GM10266 (cell line): ENCODE measurements around the gene KCNE4.

Source experiments
- DNase-seq: peaks from one replicate; pipeline ENCODE4 v3.0.0; 2012; ENCODE audit errors: extremely low spot score
- TF ChIP-seq, protein P1 (sequence below): IDR thresholded peaks from 2 replicates; pipeline ENCODE4 v1.5.1; 2012; ENCODE audit warnings: mild to moderate bottlenecking, low read depth; ENCODE audit not compliant: control insufficient read depth, insufficient read depth; ENCODE audit errors: missing control alignments

The KCNE4 gene

DNA sequence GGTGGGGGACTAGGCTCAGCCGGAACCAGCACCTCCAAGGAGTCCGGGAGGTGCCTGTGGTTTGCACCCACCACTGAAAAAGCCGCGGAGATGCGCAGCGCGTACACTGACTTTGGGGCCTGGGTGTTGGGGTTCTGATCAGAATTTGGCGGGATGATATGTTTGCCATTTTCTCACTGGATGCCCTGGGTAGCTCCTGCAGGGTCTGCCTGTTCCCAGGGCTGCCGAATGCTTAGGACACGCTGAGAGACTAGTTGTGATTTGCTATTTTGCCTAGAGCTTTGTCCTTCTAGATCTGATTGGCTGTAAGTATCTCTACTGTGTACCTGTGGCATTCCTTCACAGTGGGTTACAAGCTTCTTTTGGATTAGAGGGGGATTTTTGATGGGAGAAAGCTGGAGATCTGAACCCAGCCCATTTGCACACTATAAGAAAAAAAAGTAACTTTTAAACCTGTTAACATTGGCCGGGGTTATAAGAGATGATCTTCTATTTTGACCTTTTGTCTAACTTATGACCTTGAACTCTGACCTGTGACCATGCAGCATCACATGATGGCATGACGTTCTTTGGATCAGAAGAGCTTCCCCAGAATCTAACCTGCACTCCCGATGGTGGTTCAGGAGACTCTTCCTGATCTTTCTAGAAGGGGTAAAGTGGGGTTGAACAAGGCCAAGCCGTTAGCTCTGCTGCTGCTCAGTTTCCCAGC is 1.6 kb downstream of the KCNE4 start:
- DNase-seq = no peak
- TF ChIP-seq, protein P1, sequence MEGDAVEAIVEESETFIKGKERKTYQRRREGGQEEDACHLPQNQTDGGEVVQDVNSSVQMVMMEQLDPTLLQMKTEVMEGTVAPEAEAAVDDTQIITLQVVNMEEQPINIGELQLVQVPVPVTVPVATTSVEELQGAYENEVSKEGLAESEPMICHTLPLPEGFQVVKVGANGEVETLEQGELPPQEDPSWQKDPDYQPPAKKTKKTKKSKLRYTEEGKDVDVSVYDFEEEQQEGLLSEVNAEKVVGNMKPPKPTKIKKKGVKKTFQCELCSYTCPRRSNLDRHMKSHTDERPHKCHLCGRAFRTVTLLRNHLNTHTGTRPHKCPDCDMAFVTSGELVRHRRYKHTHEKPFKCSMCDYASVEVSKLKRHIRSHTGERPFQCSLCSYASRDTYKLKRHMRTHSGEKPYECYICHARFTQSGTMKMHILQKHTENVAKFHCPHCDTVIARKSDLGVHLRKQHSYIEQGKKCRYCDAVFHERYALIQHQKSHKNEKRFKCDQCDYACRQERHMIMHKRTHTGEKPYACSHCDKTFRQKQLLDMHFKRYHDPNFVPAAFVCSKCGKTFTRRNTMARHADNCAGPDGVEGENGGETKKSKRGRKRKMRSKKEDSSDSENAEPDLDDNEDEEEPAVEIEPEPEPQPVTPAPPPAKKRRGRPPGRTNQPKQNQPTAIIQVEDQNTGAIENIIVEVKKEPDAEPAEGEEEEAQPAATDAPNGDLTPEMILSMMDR = no peak

DNA sequence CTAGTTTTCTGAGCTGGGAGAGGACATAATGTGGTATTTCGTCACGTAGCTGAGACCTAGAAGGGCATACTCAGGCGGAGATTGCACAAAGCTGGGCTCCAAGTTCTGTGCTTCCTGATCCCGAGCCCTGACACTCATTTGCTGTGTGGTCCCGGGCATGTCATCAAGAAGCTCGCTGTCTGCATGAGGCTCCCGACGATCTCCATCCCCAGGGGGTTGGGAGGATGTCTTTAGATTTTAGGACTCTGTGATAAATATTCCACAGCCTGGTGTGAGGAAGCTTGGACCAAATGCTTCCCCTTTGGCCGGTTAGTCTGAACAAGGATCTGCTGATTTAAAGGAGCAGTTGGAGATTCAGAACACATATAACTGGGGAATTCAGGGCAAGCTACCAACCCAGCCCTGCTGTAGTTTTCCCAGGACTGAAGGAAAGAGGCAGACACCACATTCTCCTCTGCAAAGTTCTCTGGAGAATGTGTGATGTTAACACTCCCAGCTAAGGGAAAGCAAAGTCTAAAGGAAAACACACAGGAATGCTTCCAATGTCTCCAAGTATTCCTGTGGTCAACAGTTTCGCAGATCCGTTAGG is 2.3 kb downstream of the KCNE4 start:
- no peak for DNase-seq
- TF ChIP-seq, protein P1 = no peak

DNA sequence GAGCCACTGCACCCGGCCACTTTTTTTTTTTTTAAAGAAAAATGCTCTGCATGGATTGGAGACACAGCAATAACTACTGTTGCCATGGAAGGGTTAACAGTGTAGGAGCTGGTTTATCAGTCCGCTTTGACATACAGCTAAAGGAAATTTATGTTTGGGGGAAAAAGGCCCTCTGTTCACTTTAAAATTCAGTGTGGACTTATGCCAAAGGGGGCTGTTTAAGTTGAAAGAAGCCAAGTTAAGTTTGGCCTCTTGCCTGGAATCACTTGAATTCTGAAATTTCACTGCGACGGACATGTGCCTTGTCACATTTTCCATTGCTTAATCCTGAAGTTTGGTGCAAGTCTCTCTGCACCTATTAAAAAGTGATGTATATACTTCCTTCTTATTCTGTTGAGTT is 3.1 kb downstream of the KCNE4 start:
- TF ChIP-seq, protein P1 = no peak
- DNase-seq = no peak

DNA sequence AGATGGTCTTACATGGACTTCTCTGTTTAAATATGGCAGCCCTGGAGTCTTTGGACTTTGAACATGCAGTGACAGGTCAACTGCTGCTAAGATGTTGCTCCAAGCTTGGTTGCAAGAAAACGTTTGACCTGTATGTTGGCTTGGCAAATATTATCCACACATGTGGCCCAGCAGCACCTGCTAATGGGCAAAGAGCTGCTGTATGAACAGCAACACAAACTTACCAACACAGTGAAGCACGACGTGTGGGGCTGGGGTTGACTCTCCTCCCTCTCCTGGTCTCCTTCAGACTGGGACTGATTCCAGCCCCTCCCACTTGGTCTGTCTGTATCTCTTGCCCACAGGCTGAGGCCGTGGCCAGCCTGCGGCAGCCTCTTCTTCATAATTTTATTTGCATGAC is 3.8 kb downstream of the KCNE4 start:
- no peak for DNase-seq
- TF ChIP-seq, protein P1 = no peak

DNA sequence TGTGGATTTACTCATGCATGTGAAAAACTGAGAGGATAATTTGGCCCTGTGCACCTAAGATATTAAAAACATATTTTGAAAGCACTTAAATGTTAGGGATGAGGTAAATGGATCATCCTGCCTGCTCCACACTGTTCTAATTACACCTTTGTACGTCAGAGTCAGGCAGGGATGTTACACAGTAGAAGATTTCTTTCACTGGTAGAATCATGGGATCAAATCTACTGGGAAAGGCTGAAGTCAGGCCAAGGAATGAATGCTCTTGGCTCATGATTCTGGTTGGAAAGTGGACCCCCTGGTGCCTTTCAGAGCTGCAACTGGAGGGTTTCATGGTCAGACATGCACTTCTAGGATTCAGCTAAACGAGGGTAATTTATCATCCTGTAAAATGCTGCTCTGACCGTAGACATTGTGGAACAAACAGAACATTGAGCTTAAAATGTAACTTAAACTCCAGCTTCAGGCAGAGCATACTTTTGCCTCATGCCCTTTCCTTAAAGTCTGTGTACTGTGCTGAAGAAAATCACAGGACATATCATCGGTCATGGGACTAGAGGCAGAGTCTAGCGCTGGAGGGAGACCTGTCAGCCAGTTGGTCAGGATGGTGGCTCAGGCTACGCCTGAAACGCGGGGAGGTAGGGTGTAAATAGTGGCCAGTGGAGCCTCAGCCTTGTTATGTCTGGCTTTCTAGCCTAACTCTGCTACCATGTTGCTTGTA is 4.9 kb downstream of the KCNE4 start:
- no peak for DNase-seq
- TF ChIP-seq, protein P1 = no peak

DNA sequence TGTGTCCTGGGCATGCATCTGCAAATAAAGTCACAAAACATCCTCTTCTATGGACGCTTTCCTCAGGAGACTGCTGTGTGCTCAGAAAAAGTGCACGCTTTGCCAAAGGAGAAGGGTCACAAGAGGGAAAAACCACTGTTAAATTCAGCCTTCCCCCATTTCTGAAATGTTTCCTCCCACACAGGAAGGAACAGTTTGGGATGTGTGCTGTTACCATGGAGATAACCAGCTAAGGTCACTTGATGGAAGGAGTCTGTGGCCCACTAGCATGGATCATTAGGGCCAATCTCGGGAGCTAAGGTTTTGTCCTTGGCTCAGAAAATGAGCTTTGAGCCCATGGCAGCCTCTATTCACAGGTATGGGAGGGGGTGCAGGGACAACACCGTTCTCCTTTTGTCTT is 5.6 kb downstream of the KCNE4 start:
- TF ChIP-seq, protein P1 = no peak
- DNase-seq = no peak

DNA sequence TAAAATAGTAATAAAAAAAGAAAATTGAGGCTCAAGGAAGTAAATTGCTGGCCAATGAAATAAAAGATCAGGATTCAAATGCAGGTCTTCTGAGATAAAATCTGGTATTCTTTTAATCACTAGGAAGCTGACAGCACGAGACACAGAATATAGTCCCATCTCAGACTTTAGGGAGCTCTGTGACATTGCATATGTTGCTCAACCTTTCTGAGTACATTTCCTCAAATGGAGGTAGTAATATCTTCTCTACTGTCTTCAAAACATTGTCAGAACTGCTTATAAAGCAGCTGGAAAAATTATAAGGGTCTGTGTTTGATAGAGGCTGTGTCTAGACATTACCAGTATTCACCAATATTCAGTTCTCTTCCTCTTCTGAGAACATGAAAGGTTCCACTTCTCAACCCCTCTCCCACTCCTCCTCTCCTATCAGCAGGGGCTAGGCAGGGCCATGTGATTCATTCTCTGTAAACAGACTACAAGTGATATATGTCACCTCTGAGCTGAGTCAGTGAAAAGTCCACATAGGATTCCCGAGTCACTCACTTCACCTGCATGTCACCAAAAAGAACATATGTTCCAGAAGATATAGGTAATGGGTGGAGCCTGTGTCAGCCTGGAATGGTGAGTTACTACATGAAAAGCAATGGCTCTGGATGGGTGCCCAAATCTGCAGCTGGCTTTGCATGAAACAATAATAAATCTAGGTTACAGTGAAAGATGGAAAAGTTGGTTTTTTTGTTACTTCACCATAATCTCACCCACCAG is 7.1 kb downstream of the KCNE4 start:
- DNase-seq = no peak
- TF ChIP-seq, protein P1 = no peak
